Right lobe of liver (tissue), 4 donors: ENCODE data around the gene GNPTAB.

Experiments
- POLR2A ChIP-seq: fragments of 450-650 bp; IDR thresholded peaks from one replicate; pipeline ENCODE4 v1.6.1; 2017; ENCODE audit warnings: antibody characterized with exemption, mild to moderate bottlenecking
- TF ChIP-seq, protein P1 (sequence below), 4 donors: fragments of 200-600 bp in 3 of 4; fragments of 450-650 bp in 1 of 4; IDR thresholded peaks; one replicate each; pipeline versions ENCODE4 v1.5.1 to v1.8.0; 2016 to 2022; ENCODE audit warnings: antibody characterized with exemption in 4 of 4, mild to moderate bottlenecking in 2 of 4
- donor health status: DM: no; HTN: no; CAD: no.
- donor health status: DM: no; HTN: no; CAD: no.
- donor health status: DM: no; HTN: yes; CAD: no.

DNA sequence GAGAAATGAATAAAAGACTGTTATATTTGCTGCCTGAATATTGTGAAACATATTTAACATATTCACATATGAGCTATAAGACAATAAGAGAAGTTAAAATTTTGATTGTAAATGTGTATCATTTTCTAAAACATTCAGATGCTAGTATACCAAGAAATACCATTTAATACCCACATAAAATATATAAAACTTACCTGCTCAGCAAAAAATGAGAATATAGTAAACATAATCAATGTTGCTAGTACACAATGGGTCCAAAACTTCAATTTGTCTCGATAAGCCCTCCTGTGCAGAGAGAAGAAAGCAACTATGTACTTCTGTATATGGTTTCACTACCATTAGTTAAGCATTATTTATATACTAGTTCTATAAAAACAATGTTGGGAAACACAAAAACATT lies 81.9 kb downstream of the GNPTAB start:
- no peak for TF ChIP-seq POLR2A
- TF ChIP-seq, protein P1, sequence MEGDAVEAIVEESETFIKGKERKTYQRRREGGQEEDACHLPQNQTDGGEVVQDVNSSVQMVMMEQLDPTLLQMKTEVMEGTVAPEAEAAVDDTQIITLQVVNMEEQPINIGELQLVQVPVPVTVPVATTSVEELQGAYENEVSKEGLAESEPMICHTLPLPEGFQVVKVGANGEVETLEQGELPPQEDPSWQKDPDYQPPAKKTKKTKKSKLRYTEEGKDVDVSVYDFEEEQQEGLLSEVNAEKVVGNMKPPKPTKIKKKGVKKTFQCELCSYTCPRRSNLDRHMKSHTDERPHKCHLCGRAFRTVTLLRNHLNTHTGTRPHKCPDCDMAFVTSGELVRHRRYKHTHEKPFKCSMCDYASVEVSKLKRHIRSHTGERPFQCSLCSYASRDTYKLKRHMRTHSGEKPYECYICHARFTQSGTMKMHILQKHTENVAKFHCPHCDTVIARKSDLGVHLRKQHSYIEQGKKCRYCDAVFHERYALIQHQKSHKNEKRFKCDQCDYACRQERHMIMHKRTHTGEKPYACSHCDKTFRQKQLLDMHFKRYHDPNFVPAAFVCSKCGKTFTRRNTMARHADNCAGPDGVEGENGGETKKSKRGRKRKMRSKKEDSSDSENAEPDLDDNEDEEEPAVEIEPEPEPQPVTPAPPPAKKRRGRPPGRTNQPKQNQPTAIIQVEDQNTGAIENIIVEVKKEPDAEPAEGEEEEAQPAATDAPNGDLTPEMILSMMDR (IDR thresholded peaks at IDR 0.05) = no peak
